Measurements from ENCODE around the gene FAM83E.

The FAM83E gene

DNA sequence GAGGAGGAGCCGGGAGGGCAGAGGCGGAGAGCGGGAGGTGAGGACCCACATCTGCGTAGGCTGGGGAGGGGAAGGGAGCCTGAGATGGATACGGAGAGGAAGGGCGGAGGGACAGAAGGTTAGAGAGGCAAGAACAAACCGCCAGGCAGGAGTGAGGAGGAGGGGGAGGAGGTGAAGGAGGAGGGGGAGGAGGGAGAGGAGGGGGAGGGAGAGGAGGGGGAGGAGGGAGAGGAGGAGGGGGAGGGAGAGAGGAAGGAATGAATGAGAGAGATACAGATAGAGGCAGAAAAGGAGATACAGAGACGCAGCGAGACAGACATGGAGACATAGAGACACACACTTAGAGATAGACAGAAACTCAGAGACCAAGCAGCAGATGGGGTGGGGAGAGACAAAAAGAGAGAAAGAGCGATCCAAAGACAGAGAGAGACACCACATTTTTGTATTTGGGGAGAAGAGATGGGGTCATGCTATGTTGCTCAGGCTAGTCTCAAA lies 31.9 kb upstream of the FAM83E start:
- peaks cover 9% of the 10 kb centered on the region for H3K4me1 ChIP-seq (ENCODE audit: insufficient read depth, poor library complexity, severe bottlenecking)
- no peak overlapping the region for H3K27ac ChIP-seq (ENCODE audit: poor library complexity, severe bottlenecking)
- DNase-seq (ENCODE audit: low spot score) = no peak
- peak; percentile 2 for TF ChIP-seq CTCF (IDR thresholded peaks at IDR 0.05; ENCODE audit: poor library complexity, severe bottlenecking)
- no peaks in the 10 kb centered on the region for H3K36me3 ChIP-seq (ENCODE audit: low read depth)
- H3K9me3 ChIP-seq (ENCODE audit: severe bottlenecking) = no peaks in the 10 kb centered on the region
- peak overlapping the region; percentile 34 for H3K4me3 ChIP-seq (ENCODE audit: severe bottlenecking)
- H3K27me3 ChIP-seq (ENCODE audit: insufficient read depth, poor library complexity, severe bottlenecking) = no peaks in the 10 kb centered on the region
- ATAC-seq (ENCODE audit: low read depth) = no peak

DNA sequence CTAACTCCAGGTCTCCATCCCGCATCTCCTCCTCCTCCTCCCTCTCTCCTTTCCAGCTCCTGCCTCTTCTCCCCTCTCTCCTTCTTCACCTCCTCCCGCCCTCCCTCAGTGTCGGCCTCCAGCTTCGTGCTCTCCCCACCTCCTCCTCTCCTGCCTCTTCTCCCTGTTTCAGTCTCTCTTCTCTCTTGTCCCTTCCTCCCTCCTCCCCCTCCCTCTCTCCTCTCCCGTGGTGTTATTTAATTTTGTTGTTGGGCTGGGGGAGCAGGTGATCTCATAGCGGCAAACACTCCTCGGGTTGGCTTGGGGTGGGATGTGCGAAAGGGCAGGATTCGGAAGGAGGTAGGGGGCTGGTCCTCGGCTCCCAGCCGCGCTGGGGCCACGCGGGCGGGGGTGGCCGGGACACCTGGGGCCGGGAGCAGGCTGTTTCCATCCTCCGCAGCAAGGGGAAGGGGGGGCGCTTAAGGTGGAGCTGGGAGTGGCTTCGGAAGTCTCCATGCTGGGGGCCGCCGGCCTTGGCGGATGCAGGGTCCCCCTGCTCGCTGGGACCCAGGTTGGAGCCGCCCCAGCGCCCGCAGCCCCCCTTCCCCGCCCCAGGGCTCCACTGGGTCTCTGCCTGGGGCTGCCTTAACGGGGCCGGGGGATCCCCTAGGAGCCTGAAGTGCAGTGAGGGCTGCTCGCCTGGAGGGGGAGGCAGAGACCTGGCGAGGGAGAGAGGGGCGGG lies 31.3 kb upstream of the FAM83E start, which contains the start of gene CA11:
Gene CA11, minus strand, starts transcription at position 187 of the 721 bp plus-strand sequence. CDS start 555 bp downstream, outside the sequence.
- Histone ChIP-seq H3K27ac (ENCODE audit: poor library complexity, severe bottlenecking) (peak within 1 kb of the TSS; percentile 26), H3K27me3 (ENCODE audit: insufficient read depth, poor library complexity, severe bottlenecking) (no peaks in the 10 kb centered on the region), H3K4me1 (ENCODE audit: insufficient read depth, poor library complexity, severe bottlenecking) (peaks cover 9% of the 10 kb centered on the region), H3K36me3 (ENCODE audit: low read depth) (no peaks in the 10 kb centered on the region), H3K4me3 (ENCODE audit: severe bottlenecking) (peak within 1 kb of the TSS; percentile 34), H3K9me3 (ENCODE audit: severe bottlenecking) (no peaks in the 10 kb centered on the region)
- DNase-seq (ENCODE audit: low spot score) = peak; percentile 82
- peak; percentile 85 for ATAC-seq (ENCODE audit: low read depth)
- TF ChIP-seq CTCF (IDR thresholded peaks at IDR 0.05; ENCODE audit: poor library complexity, severe bottlenecking) = peak; percentile 86

DNA sequence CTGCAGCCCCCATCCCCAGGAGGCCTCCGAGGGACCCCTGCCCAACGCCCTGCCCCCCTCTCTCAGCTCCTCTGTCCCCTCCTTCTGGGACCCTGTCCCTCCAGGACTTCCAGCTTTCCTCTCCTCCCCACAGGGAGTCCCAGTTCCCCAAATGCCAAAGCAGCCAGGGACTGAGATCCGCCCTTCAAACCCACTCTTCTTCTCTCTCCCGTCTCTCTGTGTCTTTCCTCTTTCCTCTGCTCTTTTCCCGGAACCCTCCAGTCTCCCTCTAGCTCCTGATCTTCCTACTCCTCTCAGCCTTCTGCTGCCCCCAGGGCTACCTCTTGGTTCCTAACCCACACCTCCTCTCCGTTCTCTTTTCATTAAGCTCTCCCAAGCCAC lies 30.7 kb upstream of the FAM83E start:
- peak overlapping the region; percentile 34 for H3K4me3 ChIP-seq (ENCODE audit: severe bottlenecking)
- H3K9me3 ChIP-seq (ENCODE audit: severe bottlenecking) = no peaks in the 10 kb centered on the region
- DNase-seq (ENCODE audit: low spot score) (no peak), ATAC-seq (ENCODE audit: low read depth) (peak; percentile 3; the same call in 2 of the 3 replicates)
- no peaks in the 10 kb centered on the region for H3K36me3 ChIP-seq (ENCODE audit: low read depth)
- no peaks in the 10 kb centered on the region for H3K27me3 ChIP-seq (ENCODE audit: insufficient read depth, poor library complexity, severe bottlenecking)
- H3K4me1 ChIP-seq (ENCODE audit: insufficient read depth, poor library complexity, severe bottlenecking) = peaks cover 9% of the 10 kb centered on the region
- no peak for TF ChIP-seq CTCF (IDR thresholded peaks at IDR 0.05; ENCODE audit: poor library complexity, severe bottlenecking)
- peak overlapping the region; percentile 26 for H3K27ac ChIP-seq (ENCODE audit: poor library complexity, severe bottlenecking)

- DNase-seq (ENCODE audit: low spot score) (no peak), ATAC-seq (ENCODE audit: low read depth) (peak; percentile 69)
- H3K27me3 ChIP-seq (ENCODE audit: insufficient read depth, poor library complexity, severe bottlenecking) = no peaks in the 10 kb centered on the region
- H3K4me1 ChIP-seq (ENCODE audit: insufficient read depth, poor library complexity, severe bottlenecking) = peaks cover 9% of the 10 kb centered on the region
- TF ChIP-seq CTCF (IDR thresholded peaks at IDR 0.05; ENCODE audit: poor library complexity, severe bottlenecking) = no peak
- peak overlapping the region; percentile 34 for H3K4me3 ChIP-seq (ENCODE audit: severe bottlenecking)
- no peaks in the 10 kb centered on the region for H3K36me3 ChIP-seq (ENCODE audit: low read depth)
- no peak overlapping the region for H3K27ac ChIP-seq (ENCODE audit: poor library complexity, severe bottlenecking)
- no peaks in the 10 kb centered on the region for H3K9me3 ChIP-seq (ENCODE audit: severe bottlenecking)
These were observed 30.2 kb upstream of the FAM83E start for GRCh38 chr19:48644839-48645619.

Data from RWPE2 (cell line).